Measurements from ENCODE around the gene MTA3.
A peak's percentile ranks its signal among the peaks of the same experiment; 100 is the strongest.
"Not testable (repeated sequence)": the region's sequence is repeated elsewhere in the genome, so short reads cannot be mapped to it uniquely, and the experiment has no call there.

MTA3 gene

DNA sequence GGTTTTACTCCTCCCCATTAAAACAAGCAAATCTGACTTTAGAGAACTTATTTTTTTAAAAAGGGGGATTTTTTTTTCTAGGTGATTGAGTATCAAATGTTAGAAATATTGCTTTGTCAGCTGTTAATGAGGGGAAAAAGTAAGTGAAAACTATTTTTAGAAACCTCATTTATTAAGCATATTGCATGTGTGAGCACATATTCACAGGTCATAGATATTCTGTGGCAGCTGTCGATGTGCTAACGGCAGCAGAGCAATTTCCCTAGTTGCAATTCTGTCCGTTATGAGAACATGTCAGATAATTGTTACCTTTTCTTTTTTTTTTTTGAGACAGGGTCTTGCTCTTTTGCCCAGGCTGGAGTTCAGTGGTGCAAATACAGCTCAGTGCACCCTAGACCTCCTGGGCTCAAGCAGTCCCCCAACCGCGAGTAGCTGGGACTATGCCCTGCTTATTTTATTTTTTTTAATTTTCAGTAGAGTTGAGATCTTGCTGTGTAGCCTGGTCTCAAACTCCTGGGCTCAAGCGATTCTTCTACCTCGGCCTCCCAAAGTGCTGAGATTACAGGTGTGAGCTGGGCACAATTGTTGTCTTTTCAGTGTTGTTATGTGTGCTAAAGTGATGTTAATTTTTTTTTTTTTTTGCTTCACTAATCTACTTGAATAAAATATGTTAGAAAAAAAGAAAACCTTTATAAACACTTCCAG is 69.8 kb downstream of the MTA3 start:
- DNase-seq (ENCODE audit: low read depth) = no peak
- no peak for TF ChIP-seq CTCF (conservative IDR thresholded peaks at IDR 0.05; ENCODE audit: control insufficient read depth, insufficient read depth, low read depth, low read length)

GRCh38 chr2:42639340-42640077 is 71.1 kb downstream of the MTA3 start:
- no peak overlapping the region for H3K4me3 ChIP-seq (ENCODE audit: control insufficient read depth, low read depth, low read length)
- no peak for DNase-seq (ENCODE audit: low read depth)
- TF ChIP-seq CTCF (conservative IDR thresholded peaks at IDR 0.05; ENCODE audit: control insufficient read depth, insufficient read depth, low read depth, low read length) = no peak

More for the DNA sequence above, 69.8 kb downstream of the MTA3 start:
- H3K4me3 ChIP-seq (ENCODE audit: control insufficient read depth, low read depth, low read length) = no peak overlapping the region

DNA sequence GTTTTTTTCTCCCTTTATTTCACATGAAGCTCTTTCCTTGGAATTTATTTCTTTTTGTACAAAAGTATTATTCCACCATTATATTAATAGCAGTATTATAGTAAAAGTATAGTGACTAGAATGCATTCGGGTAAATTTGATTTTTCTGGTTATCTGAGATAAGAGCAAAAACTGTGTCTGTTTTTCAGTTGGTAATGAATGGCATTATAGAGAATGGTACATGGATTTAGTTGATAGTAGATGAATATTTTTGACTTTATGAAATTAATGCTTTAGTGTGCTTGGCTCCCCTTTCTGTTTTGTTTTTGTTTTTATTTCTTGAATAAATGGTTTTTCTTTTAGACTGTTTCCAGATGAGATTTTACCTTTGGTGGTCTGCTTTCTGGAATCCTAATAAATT is 71.8 kb downstream of the MTA3 start:
- H3K4me3 ChIP-seq (ENCODE audit: control insufficient read depth, low read depth, low read length) = no peak overlapping the region
- DNase-seq (ENCODE audit: low read depth) = no peak
- no peak for TF ChIP-seq CTCF (conservative IDR thresholded peaks at IDR 0.05; ENCODE audit: control insufficient read depth, insufficient read depth, low read depth, low read length)

GRCh38 chr2:42642371-42642770 is 73.9 kb downstream of the MTA3 start:
- DNase-seq (ENCODE audit: low read depth) = peak; percentile 32
- H3K4me3 ChIP-seq (ENCODE audit: control insufficient read depth, low read depth, low read length) = not testable (repeated sequence)

GRCh38 chr2:42645551-42645950 is 77.1 kb downstream of the MTA3 start:
- H3K4me3 ChIP-seq (ENCODE audit: control insufficient read depth, low read depth, low read length) = no peak overlapping the region
- no peak for DNase-seq (ENCODE audit: low read depth)
- TF ChIP-seq CTCF (conservative IDR thresholded peaks at IDR 0.05; ENCODE audit: control insufficient read depth, insufficient read depth, low read depth, low read length) = no peak

DNA sequence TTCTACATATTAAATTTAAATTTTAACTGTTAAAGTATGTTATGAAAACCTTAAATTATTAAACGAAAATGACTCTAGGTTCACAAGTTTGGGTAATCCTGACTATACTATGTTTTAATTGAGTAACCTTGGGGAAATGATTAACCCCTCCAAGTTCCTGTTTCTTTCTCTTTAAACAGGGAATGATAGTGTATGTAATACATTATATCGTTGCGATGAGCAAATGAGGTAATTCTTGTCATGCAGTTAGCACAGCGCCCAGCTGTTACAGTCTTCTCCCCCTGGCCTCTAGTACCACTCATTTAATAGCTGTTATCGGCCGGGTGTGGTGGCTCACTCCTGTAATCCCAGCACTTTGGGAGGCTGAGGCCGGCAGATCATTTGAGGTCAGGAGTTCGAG is 80.4 kb downstream of the MTA3 start:
- no peak overlapping the region for H3K4me3 ChIP-seq (ENCODE audit: control insufficient read depth, low read depth, low read length)
- no peak for DNase-seq (ENCODE audit: low read depth)
- no peak for TF ChIP-seq CTCF (conservative IDR thresholded peaks at IDR 0.05; ENCODE audit: control insufficient read depth, insufficient read depth, low read depth, low read length)

DNA sequence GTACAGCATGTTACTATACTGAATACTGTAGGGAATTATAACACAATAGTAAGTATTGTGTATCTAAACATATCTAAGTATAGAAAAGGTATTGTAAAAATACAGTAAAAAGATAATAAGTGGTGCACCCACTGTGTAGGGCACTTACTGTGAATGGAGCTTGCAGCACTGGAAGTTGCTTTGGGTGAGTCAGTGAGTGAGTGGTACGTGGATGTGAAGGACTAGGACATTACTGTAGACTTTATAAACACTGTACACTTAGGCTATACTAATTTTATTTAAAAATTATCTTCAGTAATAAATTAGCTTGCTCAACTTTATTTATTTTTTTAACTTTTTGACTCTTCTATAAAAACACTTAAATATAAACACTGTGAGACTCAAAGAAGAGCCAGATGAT is 82.6 kb downstream of the MTA3 start:
- DNase-seq (ENCODE audit: low read depth) = no peak
- no peak overlapping the region for H3K4me3 ChIP-seq (ENCODE audit: control insufficient read depth, low read depth, low read length)
- no peak for TF ChIP-seq CTCF (conservative IDR thresholded peaks at IDR 0.05; ENCODE audit: control insufficient read depth, insufficient read depth, low read depth, low read length)
